Cardiac muscle cell (in vitro differentiated cells and primary cell): Measurements from ENCODE around the gene C6orf62. TPM values are rescaled to one million over a fixed set of nuclear protein-coding genes. Genes with fewer than 3 reads are reported as not detected.
"Not testable (repeated sequence)": the region's sequence is repeated elsewhere in the genome, so short reads cannot be mapped to it uniquely, and the experiment has no call there.

Experiments used
- DNase-seq, 2 donors: peaks; one replicate each; pipeline versions ENCODE4 v3.0.0 to v3.0.0-alpha.2; 2010 to 2017; ENCODE audit warnings: low read depth in 1 of 2, low spot score in 1 of 2
- H3K27ac ChIP-seq: fragments of 200-600 bp; sonication (generic); 2 replicates; pipeline ENCODE4 v1.5.1; 2016
- H3K27me3 ChIP-seq: fragments of 200-600 bp; sonication (generic); 2 replicates; pipeline ENCODE4 v1.6.0; 2016; ENCODE audit warnings: control low read depth
- H3K36me3 ChIP-seq: fragments of 200-600 bp; sonication (generic); 2 replicates; pipeline ENCODE4 v1.5.1; 2016; ENCODE audit warnings: control low read depth
- H3K4me1 ChIP-seq: fragments of 200-600 bp; sonication (generic); 2 replicates; pipeline ENCODE4 v1.8.1; 2017; ENCODE audit warnings: low read depth, mild to moderate bottlenecking, mixed run types
- H3K4me3 ChIP-seq: fragments of 200-600 bp; sonication (generic); 2 replicates; pipeline ENCODE4 v1.5.1; 2016; ENCODE audit warnings: mild to moderate bottlenecking
- H3K9me3 ChIP-seq: fragments of 200-600 bp; sonication (generic); 2 replicates; pipeline ENCODE4 v1.5.1; 2017; ENCODE audit warnings: low read depth, mild to moderate bottlenecking, control low read depth
- polyA plus RNA-seq: library from polyadenylated mRNA; unstranded; fragments of >200 nt; fragmentation: Nextera tagmentation; extraction: Ambion mirVana; gene quantifications from 2 replicates; pipeline ENCODE4 v1.2.1, GENCODE V29; 2016
- total RNA-seq: library from RNA; depleted of rRNA; stranded (reverse); fragments of >200 nt; gene quantifications from 2 replicates; pipeline ENCODE4 v1.2.3, GENCODE V29; 2016
- TF ChIP-seq, protein P1 (sequence below): IDR thresholded peaks from 2 replicates; pipeline ENCODE4 v1.5.1; 2012; ENCODE audit warnings: low read depth, mild to moderate bottlenecking, low read length

The C6orf62 gene
- total and polyA plus RNA-seq, 2 experiments from 2014 or later = 52.8 to 59.7 TPM

DNA sequence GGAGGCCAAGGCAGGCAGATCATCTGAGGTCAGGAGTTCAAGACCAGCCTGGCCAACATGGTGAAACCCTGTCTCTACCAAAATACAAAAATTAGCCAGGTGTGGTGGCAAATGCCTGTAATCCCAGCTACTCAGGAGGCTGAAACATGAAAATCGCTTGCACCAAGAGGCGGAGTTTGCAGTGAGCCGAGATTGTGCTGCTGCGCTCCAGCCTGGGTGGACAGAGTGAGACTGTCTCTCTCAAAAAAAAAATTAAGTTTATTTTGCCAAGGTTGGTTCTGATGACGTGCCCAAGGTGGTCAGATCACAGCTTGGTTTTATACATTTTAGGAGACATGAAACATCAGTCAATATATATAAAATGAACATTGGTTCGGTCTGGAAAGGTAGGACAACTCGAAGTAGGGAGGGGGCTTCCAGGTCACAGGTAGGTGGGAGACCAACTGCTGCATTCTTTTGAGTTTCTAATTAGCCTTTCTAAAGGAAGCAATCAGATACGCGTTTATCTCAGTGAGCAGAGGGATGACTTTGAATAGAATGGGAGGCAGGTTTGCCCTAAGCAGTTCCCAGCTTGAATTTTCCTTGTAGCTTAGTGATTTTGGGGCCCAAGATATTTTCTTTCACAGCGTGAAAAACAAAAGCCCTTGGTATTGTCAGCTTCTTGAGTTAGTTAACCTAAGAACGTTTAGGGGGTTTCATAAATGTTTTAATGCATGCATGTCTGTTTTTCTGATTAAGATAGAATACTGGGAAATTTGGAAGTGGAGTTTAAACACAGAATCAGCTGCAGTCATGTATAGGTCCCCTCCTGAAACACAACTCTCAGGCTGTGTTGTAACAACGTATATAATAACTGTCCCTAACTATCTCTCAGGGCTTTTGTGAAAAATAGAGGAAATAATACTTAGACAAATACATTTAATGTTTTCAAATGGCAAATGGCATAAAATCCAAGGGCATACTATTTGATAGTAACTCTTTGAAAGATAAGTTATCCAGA, 35.4 kb downstream of the C6orf62 start:
- DNase-seq = no peak
- Histone ChIP-seq H3K4me3 (no peak overlapping the region), H3K36me3 (peaks cover 4% of the 10 kb centered on the region), H3K9me3 (no peaks in the 10 kb centered on the region), H3K4me1 (no peaks in the 10 kb centered on the region), H3K27ac (peak overlapping the region; percentile 24), H3K27me3 (no peaks in the 10 kb centered on the region)
- TF ChIP-seq, protein P1, sequence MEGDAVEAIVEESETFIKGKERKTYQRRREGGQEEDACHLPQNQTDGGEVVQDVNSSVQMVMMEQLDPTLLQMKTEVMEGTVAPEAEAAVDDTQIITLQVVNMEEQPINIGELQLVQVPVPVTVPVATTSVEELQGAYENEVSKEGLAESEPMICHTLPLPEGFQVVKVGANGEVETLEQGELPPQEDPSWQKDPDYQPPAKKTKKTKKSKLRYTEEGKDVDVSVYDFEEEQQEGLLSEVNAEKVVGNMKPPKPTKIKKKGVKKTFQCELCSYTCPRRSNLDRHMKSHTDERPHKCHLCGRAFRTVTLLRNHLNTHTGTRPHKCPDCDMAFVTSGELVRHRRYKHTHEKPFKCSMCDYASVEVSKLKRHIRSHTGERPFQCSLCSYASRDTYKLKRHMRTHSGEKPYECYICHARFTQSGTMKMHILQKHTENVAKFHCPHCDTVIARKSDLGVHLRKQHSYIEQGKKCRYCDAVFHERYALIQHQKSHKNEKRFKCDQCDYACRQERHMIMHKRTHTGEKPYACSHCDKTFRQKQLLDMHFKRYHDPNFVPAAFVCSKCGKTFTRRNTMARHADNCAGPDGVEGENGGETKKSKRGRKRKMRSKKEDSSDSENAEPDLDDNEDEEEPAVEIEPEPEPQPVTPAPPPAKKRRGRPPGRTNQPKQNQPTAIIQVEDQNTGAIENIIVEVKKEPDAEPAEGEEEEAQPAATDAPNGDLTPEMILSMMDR = no peak

DNA sequence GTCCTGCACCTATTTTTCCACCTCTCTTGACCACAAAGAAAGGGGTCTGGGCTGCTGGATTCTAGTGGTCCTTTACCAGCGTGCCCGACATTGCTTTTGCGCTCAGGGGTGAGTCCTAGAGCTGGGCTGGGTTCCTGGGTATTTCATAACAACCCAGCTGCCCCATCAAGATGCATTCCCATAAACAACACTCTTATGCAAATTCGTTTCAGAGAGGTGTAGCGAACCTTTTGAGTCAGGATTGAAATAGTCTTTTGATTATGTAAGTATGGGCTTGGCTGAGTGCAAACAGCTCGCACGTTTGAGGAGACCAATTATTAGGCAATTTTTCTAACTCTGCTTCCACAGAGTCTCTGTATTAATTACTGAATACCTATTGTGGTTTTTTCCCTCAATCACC, 38.4 kb downstream of the C6orf62 start:
- Histone ChIP-seq H3K4me3 (no peak overlapping the region), H3K27ac (no peak overlapping the region), H3K9me3 (no peaks in the 10 kb centered on the region), H3K27me3 (no peaks in the 10 kb centered on the region), H3K36me3 (no peaks in the 10 kb centered on the region), H3K4me1 (no peaks in the 10 kb centered on the region)
- TF ChIP-seq, protein P1 = no peak
- DNase-seq = no peak

DNA sequence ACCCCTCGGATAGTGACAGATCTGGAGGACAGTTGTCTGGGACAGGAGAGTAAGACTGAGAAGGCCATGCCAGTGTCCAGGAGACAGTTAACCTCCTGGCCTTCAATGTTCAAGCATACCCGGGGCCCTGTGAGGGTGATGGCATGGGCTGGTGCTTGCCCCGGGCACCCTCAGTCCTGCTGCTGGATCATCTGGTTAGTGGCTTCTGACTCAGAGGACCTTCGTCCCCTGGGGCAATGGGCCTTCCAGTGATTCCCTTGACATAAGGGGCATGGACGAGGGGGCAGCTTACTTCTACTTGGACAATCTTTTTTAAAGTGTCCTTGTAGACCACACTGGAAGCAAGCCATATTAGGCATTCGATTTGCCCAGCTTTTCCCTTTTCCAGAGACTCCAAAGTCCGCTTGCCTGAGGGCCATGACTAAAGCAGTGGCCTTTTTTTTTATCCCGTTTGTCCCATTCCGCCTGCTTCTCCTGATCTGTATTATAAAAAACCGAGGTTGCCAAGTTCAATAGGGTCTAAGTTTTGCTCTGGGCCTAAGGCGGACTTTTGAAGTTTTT, 40.1 kb downstream of the C6orf62 start:
- DNase-seq, H3K36me3 ChIP-seq, H3K4me3 ChIP-seq, H3K27me3 ChIP-seq, H3K4me1 ChIP-seq, H3K9me3 ChIP-seq, H3K27ac ChIP-seq: not testable (repeated sequence)

DNA sequence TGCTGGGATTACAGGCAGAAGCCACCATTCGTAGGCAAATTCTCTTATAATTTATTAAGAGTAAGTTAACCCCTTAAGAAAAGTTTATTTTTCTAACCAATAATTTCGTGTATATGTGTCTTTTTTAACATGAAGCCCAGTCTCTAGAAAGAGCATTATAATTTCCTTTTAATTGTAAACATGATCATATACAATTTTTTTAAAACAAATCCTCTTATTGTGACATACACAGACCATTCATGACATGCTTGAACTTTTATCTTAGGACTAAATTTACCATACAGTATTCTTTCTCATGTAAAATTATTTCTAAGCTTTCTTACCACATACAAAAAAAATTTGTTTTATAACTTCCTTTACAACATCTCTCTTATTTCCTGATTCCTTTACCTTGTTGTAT, 45.3 kb downstream of the C6orf62 start:
- TF ChIP-seq, protein P1 = no peak
- no peaks in the 10 kb centered on the region for H3K9me3 ChIP-seq
- no peaks in the 10 kb centered on the region for H3K4me1 ChIP-seq
- no peak overlapping the region for H3K27ac ChIP-seq
- H3K36me3 ChIP-seq = no peaks in the 10 kb centered on the region
- DNase-seq = no peak
- no peak overlapping the region for H3K4me3 ChIP-seq
- H3K27me3 ChIP-seq = no peaks in the 10 kb centered on the region

DNA sequence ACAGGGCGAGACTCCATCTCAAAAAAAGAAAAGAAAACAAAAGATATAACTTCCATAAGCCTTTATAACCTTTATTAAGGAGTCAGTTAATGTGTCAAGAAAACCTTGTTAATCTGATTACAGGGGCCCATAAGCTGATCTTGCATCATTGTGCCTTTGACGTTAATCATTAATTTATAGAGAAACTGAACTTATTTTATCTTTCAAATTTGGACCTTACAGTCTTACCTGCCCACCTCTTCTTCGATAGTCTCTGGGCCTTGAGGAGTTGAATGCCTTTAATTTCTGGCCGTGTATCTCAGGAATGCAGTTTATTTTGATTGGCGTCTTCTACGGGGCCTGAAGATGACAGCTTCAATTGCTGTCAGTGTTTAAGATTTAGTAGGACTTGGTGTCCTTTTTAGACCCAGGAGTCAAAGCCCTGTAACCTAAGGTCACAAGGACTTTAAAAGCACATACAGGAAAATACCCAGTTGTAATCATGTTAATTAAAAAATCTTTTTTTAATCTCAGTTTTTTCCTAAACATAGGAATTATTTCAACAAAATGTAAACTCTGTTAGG, 46.3 kb downstream of the C6orf62 start:
- Histone ChIP-seq H3K9me3 (no peaks in the 10 kb centered on the region), H3K4me1 (no peaks in the 10 kb centered on the region), H3K27me3 (no peaks in the 10 kb centered on the region), H3K27ac (no peak overlapping the region), H3K4me3 (no peak overlapping the region), H3K36me3 (no peaks in the 10 kb centered on the region)
- DNase-seq = no peak
- TF ChIP-seq, protein P1 = no peak

DNA sequence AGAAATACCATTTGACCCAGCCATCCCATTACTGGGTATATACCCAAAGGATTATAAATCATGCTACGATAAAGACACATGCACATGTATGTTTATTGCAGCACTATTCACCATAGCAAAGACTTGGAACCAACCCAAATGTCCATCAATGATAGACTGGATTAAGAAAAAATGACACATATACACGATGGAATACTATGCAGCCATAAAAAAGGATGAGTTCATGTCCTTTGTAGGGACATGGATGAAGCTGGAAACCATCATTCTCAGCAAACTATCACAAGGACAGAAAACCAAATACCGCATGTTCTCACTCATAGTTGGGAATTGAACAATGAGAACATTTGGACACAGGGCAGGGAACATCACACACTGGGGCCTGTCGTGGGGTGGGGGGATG, 47.9 kb downstream of the C6orf62 start:
- not testable (repeated sequence) for H3K4me3 ChIP-seq, H3K9me3 ChIP-seq, DNase-seq, H3K4me1 ChIP-seq, H3K27me3 ChIP-seq, H3K27ac ChIP-seq, H3K36me3 ChIP-seq

DNA sequence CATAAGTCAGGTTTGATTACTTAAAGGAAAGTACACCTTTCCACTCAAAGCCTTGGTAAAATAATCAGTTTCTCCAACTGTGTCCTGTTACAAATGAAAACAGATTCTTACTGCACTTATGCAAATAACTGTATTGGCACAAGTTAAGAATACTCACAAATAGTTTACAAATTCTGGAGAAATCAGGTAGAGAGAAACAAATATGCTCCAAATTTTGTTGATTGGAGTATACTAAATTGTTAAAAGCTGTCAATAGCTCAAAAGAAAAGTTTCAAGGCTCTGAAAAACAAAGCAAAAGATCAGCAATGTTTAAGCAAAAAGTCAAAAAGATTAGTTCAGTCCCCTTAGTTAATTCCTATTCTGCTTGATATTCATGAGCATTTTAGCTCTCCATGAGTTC, 48.5 kb downstream of the C6orf62 start:
- H3K4me3 ChIP-seq, H3K27ac ChIP-seq, H3K4me1 ChIP-seq, H3K9me3 ChIP-seq, DNase-seq, H3K27me3 ChIP-seq, H3K36me3 ChIP-seq: not testable (repeated sequence)
